SK-N-MC (cell line): Measurements from ENCODE around the gene ZNF593.

ENCODE experiments used
- DNase-seq: peaks from one replicate; pipeline ENCODE4 v3.0.0-alpha.2; 2011; ENCODE audit warnings: low read depth, low spot score
- H3K27ac ChIP-seq: fragments of 200-600 bp; sonication (generic); 2 replicates; pipeline ENCODE4 v1.5.1; 2016; ENCODE audit warnings: mixed run types
- H3K36me3 ChIP-seq: fragments of 200-600 bp; sonication (generic); 2 replicates; pipeline ENCODE4 v1.6.1; 2017; ENCODE audit warnings: antibody characterized with exemption, low read length, mixed read lengths; ENCODE audit not compliant: insufficient read depth
- H3K4me3 ChIP-seq: fragments of 200-600 bp; sonication (generic); 2 replicates; pipeline ENCODE4 v1.5.1; 2016
- H3K9ac ChIP-seq: fragments of 200-600 bp; sonication (generic); 2 replicates; pipeline ENCODE4 v1.8.0; 2017; ENCODE audit warnings: mixed run types, mixed read lengths; ENCODE audit not compliant: insufficient read length
- H3K9me3 ChIP-seq: fragments of 200-600 bp; sonication (generic); 2 replicates; pipeline ENCODE4 v1.6.1; 2017; ENCODE audit warnings: low read depth, mild to moderate bottlenecking, antibody characterized with exemption, low read length, moderate library complexity, mixed read lengths
- EZH2 ChIP-seq: fragments of 200-600 bp; sonication (generic); IDR thresholded peaks from one replicate; pipeline ENCODE4 v1.6.1; 2017; ENCODE audit warnings: antibody characterized with exemption
- FOXP2 ChIP-seq: optimal IDR thresholded peaks from 2 replicates; pipeline ENCODE3; 2011; ENCODE audit warnings: mild to moderate bottlenecking, moderate library complexity; ENCODE audit not compliant: insufficient read depth; ENCODE audit errors: extremely low read length, control extremely low read depth
- POLR2AphosphoS5 ChIP-seq: IDR thresholded peaks from 2 replicates; pipeline ENCODE4 v1.6.1; 2012; ENCODE audit warnings: mild to moderate bottlenecking, low read depth, low read length, borderline replicate concordance

ZNF593 gene

GRCh38 chr1:26169669-26170471 is at the start of gene ZNF593:
ZNF593 (plus strand) TSS chr1:26169908; CDS start chr1:26169984, 76 bp downstream.
- no peak for DNase-seq
- no peak within 1 kb of the TSS; the same call in 1 of the 2 replicates for H3K27ac ChIP-seq

DNA sequence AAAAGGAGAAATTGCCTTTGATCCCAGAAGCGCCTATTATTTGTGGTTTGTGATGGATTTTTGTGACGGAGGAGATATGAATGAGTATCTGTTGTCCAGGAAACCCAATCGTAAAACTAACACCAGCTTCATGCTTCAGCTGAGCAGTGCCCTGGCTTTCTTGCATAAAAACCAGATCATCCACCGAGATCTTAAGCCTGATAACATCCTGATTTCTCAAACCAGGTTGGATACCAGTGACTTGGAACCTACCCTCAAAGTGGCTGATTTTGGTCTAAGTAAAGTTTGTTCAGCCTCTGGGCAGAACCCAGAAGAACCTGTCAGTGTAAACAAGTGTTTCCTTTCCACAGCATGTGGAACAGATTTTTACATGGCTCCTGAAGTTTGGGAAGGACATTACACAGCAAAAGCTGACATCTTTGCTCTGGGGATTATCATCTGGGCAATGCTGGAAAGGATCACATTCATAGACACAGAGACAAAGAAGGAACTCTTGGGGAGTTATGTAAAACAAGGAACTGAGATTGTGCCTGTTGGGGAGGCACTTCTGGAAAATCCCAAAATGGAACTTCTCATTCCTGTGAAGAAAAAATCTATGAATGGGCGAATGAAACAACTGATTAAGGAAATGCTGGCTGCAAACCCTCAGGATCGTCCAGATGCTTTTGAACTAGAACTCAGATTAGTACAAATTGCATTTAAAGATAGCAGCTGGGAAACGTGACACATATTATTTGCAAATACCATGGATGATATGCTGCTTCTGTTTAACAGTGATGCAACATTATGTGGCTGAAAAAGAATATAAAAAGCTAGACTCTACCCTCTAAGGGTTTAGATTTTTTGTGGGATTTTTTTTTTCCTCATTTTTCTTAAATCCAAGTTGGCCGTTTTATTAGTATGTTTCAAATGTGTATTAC is 47.6 kb upstream of the ZNF593 start:
- Histone ChIP-seq H3K27ac (no peak overlapping the region), H3K9me3 (no peaks in the 10 kb centered on the region), H3K36me3 (peaks cover 12% of the 10 kb centered on the region), H3K4me3 (no peak overlapping the region), H3K9ac (no peak overlapping the region)
- DNase-seq: no peak
- TF ChIP-seq POLR2AphosphoS5 (no peak), EZH2 (no peak), FOXP2 (no peak)

More at GRCh38 chr1:26169669-26170471, at the start of gene ZNF593:
- Histone ChIP-seq H3K4me3 (peak within 1 kb of the TSS; percentile 91), H3K9me3 (no peaks in the 10 kb centered on the region), H3K9ac (peak within 1 kb of the TSS; percentile 92), H3K36me3 (no peaks in the 10 kb centered on the region; the same call in 1 of the 2 replicates)
- TF ChIP-seq FOXP2 (peak; percentile 25), EZH2 (no peak), POLR2AphosphoS5 (peak; percentile 90)

- Histone ChIP-seq H3K36me3 (peaks cover 12% of the 10 kb centered on the region), H3K4me3 (no peak overlapping the region), H3K27ac (no peak overlapping the region), H3K9ac (no peak overlapping the region), H3K9me3 (no peaks in the 10 kb centered on the region)
- no peak for DNase-seq
- TF ChIP-seq EZH2: no peak
Observed at GRCh38 chr1:26122988-26123973, 46.4 kb upstream of the ZNF593 start.

- TF ChIP-seq FOXP2 (no peak), EZH2 (no peak), POLR2AphosphoS5 (no peak)
- no peak overlapping the region for H3K27ac ChIP-seq
- no peak overlapping the region for H3K4me3 ChIP-seq
- DNase-seq: no peak
- peaks cover 7% of the 10 kb centered on the region; the same call in 1 of the 2 replicates for H3K36me3 ChIP-seq
- no peaks in the 10 kb centered on the region for H3K9me3 ChIP-seq
- no peak overlapping the region for H3K9ac ChIP-seq
Observed at GRCh38 chr1:26124418-26125331, 45.0 kb upstream of the ZNF593 start.

DNA sequence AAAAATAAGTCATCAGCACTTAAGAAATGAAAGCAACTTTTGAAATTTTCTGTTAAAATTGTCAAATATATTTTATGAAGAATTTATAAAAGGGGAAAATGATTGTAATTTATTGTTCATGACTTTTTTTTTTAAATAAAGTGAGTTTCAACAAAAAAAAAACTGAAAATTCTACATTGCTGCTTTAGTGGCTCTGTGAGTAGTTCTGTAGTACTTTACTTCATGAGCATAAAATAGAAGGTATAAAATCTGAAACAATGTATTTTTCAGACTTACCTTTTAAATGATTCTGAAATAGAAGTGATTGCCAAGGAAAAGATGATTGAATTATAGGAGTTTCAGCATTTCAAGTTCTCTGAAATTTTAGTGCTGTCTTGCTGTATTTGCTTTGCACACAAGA is 44.3 kb upstream of the ZNF593 start:
- no peak overlapping the region for H3K9ac ChIP-seq
- H3K9me3 ChIP-seq: no peaks in the 10 kb centered on the region
- H3K4me3 ChIP-seq: no peak overlapping the region
- no peak overlapping the region for H3K27ac ChIP-seq
- H3K36me3 ChIP-seq: peaks cover 7% of the 10 kb centered on the region; the same call in 1 of the 2 replicates
- DNase-seq: no peak
- TF ChIP-seq POLR2AphosphoS5: no peak
- TF ChIP-seq FOXP2: no peak
- no peak for TF ChIP-seq EZH2

- no peak for DNase-seq
- Histone ChIP-seq H3K4me3 (no peak overlapping the region), H3K9ac (peak overlapping the region; percentile 16), H3K9me3 (no peaks in the 10 kb centered on the region), H3K27ac (peak overlapping the region; percentile 19; the same call in 1 of the 2 replicates), H3K36me3 (peaks cover 7% of the 10 kb centered on the region; the same call in 1 of the 2 replicates)
- TF ChIP-seq POLR2AphosphoS5: no peak
- TF ChIP-seq FOXP2: no peak
- no peak for TF ChIP-seq EZH2
Observed at GRCh38 chr1:26125946-26126320, 43.8 kb upstream of the ZNF593 start.
